CD4-positive, alpha-beta T cell treated with Interleukin-10 for 1 hour (primary cell): Measurements from ENCODE around the gene LRCH4.

Experiments used
- DNase-seq: peaks from one replicate; pipeline ENCODE4 v3.0.0-alpha.2; 2020

Gene LRCH4

DNA sequence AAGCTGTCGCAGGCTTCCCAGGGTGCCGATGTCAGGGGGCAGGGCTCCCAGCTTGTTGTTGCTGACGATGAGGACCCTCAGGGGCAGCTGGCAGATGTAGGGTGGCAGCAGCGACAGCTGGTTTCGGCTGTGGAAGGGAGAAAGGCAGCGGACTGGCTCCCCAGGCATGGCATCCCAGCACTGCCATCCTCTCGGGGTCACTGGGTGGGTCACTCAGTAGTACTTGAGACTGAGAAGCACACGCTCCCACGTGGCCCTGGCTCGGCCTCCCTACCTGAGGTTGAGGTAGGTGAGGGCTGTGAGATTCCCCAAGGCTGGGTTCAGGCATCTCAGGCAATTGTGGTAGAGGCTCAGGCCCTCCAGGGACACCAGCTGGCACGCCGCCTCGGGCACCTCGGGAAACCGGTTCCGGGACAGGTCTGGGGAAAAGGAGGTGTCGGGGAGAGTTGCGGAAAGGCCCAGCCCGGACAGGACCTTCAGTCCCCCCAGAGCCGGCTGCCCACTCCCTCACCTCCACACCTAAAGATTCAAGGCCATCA is 3.8 kb downstream of the LRCH4 start:
- no peak for DNase-seq

DNA sequence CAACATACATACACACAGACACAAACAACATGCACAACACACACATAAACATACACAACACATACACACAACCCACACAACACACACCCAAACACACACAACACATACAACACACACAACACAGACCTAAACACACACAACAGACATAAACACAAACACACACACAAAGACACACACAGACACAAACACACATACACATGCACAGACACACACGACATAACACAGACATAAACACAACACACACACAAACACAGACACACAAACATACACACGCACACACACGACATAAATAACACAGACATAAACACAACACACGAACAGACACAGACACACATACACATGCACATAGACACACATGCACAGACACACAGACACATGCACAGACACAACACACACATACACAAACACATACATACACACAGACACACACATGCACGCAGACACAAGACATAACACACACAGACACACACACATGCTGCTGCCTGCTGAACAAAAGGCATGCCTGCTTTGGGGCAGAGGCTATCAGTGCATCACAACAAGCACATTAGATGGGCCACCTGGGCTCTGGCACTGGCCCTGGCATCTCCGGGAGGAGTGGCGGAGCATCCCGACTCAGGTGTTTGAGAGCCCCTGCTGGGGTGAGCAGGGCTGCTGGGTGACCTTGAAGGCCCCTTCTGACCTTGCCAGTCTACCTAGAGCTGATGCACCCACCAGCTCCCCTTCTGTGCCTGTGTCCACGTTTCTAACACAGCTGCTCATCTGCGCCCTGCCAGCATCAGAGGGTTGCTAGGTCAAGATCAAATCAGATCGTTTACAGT is 5.3 kb downstream of the LRCH4 start:
- DNase-seq, result no peak

DNA sequence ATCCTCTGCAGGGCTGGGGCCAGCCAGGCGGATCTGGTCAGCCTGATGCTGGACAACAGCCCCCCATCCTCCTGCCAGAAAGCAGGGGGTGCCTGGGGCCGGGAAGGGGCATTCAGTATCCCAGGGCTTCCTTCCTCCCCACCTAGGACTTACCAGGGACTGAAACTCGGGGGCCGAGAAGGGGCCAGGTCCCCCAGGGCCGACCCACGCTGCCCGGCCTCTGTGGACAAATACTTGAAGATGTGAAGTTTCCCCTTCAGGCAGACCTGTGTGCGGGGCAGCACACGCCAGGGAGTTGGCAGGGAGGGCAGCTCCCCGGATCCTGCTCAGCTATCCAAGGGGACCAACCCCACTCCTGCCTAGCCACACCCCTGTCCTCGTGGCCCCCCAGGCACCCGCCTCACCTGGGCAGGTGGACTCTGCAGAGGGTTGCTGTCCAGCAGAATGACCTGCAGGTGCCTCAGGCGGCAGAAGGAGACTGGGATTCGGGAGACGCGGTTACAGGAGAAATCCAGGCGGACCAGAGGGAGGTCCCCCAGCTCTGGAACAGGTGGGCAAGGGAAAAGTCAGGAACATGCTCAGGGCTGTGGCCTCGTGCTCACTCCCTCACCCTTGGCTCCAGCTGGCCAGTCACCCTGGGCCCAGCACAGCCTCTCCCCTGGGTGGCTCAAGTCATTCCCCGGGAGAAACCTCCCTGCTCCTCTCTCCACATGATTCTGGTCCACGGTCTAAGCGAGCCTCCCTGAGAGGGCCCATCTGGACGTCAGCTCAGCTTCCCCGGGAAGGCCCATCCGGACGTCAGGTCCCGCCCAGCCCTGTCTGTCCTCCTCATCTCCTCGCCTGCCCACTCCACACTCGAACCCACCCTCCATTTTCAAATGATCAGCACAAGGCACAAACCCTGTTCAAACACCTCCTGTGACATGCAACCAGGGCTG is 7.4 kb downstream of the LRCH4 start:
- DNase-seq, result no peak

DNA sequence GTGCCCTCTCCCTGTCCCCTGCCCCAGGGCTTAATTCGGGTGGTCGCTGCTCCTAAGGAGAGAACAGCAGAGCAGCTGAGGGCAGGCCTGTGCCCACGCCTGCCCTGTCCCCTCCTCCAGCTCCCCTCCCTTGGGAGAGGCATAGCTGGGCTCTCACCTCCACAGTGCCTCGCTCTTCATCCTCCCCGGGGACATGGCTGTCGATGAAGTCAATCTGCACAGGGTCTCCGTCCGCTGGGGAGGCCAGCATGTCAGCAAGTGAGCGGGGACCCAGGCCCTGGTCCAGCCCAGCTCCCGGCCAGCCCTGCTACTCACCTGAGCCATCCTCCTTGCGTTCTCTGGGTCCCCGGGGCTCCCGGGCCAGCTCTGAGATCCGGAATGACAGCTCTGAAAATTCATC is 8.4 kb downstream of the LRCH4 start:
- no peak for DNase-seq

DNA sequence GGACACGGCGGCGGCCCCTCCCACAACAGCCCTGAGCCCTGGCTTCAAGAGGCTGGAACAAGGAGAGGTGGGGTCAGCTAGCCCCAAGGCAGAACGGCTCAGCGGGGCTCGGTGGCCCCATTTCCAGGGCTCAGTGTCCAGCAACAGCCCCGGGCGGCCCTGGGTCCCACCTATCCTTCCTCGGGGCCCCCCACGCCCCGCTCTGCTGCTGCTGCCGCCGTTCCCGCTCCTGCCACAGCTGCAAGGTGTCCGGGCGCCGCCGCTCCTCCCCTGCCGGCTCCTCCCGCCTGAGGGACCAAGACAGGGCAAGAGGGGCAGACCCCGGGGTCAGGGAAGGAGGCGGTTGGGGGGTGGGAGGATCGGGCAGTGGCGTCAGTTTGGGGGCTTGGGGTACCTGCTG is 8.8 kb downstream of the LRCH4 start:
- no peak for DNase-seq

DNA sequence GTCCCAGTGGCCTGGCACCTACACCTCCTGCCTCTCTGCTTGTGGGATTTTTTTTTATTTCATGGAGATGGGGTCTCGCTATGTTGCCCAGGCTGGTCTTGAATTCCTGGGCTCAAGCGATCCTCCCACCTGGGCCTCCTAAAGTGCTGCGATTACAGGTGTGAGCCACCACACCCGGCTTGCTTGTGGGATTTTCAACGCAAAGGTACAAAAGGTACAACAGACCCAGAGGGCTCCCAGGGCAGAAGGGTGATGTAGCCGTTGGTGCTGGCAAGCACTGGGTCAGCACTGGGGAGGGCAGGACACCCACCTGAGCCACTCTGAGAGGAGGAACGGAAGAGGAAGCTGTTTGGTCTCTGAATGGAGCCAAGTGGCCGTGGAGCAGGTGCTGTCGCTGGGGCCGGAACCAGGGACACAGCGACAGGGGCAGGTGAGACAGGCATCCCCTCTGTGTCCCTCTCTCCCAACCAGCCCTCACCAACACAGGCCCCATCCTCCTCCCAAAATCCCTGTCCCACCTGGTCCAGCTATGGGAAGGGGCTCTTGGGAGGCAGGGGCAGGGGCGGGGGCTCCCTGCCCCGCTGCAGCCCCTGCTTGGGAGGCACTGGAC is 9.4 kb downstream of the LRCH4 start:
- no peak for DNase-seq

DNA sequence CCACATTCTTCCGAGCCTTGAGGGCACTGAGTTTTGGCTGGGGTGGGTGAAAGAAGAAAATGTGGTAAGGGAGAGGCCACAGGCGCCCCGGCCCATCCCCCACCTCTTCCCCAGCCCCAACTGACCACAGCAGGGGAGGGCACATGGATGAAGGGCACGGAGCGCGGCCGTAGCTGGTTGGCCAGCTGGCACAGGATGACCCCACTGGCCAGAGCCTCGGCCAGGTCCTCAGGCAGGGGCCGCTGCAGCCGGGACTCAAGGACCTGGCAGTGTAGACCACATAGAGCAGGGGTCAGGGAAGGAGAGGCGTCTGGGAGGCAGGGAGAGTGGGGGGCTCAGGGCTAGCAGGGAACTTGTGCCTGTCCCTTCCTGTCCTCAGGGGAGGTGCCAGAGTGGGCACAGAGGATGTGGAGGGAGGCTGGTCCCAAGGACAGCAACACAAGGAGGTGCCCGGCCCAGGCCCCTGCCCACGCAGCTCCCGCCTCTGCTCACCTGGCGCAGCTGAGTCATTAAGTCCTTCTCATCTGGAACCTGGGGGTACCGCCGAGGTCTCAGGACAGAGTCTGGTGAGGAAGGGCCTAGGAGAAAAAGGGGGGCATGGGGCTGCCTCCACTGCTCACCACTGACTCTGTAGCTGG is 10.1 kb downstream of the LRCH4 start:
- no peak for DNase-seq

DNA sequence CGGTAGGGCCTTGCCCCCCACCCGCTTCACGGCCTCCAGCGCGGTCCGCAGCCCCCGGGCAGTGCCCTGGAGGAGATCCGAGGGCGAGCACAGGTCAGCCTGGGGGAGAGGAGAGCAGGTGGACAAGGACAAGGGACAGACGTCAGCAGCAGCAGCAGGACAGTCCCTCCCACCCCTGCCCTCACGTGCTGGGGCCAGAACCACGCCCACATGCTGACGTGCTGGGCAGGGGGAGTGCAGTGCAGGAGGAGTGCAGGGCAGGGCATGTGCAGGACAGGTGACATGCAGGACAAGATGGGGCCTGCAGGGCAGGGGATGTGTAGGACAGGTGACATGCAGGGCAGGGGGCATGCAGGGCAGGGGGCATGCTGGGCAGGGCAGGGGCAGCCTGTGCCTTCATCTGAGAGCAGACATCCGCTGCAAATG is 10.7 kb downstream of the LRCH4 start:
- DNase-seq, result no peak

DNA sequence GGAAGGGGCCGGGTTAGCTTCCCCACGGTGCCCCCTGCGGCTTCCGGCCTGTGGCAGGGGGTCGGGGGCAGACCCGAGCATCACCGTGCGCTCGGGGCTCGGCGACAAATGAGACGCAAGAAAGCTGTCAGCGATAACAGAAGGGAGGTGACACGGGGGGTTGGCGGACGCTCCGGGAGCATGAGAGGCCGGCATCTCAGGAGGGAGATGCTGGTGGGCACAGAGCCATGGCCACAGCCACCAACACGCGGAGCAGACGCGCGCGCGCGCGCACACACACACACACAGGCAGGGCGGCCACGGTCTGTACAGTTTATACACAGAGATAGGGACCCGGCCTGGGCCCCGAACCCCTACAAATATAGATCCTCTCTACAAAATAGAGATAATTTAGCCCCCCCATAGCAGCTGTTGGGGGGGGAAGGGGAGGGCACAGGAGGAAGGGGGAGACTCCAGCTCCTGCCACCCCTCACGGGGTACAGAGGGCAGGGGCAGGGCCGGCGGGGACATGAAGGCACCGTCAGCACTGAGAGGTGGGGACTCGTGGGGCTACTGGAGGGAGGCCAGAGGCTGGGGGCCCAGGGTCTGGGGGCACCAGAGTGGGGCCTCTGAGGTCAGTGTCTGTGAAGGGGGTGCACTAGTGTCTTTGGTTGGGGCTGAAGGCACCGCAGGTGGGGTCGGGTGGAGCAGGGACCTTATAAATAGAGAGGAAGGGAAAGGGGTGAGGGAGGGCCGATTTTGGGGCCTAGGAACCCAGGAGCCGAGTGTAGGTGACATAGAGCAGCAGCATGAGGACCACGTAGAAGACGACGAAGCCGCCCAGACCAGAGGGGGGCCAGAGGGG is 11.3 kb downstream of the LRCH4 start:
- DNase-seq, result no peak

DNA sequence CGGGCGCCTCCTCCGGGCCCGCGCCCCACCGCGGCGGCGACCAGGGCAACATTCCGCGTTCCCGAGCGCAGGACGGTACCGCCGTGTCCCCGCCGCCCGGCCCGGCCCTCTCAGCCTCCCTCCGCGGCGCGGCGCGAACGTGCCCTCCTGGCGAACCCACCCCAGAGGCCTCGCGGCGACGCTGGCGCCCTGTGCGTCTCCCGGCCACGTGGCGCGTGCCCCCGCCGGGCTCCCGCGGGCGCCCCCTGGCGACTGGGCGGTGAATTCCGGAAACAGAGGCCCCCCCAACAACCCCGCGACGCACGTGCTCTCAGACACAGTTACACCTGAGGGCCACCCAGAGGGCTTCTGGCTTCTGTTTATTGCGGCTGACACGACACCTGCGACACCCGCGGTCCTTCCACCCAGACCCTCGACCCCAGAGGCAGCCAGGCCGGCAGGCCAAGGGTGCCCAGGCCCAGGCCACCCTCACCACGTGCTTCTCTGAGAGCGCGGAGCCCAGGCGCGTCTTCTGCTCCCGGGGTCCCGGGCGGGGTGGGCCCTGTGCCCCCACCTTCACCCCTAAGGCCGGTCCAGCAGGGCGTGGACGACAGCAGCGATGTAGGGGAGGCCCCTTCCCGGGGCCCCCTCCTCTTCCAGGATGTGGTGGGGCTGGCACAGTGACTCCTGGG is 12.1 kb downstream of the LRCH4 start, which contains the start of gene SAP25:
TSS of gene SAP25 (minus strand) at position 210 of the 671 bp plus-strand sequence. CDS start at position 52, 158 bp downstream.
- DNase-seq, result no peak

DNA sequence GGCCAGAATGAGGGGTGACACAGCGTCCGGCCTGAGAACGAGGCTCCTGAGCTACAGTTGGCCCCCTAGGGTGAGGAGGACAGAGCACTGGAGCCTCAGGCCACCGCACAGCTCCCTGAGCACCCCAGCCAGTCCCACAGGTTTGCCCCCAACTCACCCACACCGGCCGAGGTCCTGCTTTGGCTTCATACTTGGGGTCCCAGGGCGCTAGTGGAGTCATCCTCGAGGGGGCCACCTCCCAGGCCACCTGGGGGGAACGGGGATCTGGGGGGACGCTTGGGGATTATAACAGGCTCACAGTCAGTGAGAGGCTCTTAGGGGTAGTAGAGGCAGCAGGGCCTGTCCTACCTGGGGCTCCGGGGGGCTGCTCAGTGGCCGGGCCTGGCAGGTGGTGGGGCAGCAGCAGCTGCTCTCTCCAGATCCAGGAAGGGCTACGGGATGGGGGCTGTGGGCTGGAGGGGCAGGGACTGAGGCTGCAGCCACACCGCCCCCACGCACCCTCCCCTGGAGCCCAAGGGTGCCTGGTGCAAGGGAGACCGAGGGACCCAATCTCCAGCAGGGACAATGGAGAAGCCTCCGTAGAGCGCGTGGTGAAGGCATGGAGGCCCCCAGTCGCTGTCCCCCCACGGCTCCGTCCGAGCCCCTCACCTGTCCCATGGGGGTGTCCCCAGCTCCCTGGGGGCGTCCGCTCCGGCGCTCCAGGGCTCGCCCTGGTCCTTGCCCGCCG is 12.8 kb downstream of the LRCH4 start:
- no peak for DNase-seq

DNA sequence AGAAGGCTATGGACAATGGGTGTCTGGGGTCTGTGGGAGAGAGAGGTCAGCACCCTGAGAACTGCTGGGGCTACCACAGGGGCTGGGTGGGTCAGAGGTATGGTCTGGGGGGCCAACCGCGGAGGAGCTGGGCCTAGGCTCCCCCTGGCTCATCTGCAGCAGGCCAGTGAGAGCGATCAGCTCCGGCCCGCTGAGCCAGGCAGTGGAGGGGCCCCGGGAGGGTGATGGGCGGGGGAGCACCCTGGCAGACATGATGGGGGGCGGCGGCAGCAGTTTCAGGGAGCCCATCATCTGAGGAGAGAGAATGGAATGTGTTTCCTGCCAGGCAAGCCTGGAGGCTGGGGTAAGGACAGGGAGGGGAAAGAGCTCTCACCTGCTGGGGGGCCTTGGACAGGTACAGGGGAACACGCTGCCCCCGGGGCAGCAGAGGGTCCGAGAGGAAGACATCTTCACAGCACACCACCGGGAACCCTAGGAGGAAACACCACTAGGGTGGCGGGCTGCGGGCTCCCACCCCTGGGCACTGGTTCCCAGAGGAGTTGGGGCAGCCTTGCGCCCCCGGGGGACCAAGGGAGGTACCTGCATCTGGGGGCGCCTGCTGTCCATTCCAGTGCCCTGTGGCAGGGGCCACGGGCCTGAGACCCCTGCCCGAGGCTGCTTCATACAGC is 13.5 kb downstream of the LRCH4 start:
- DNase-seq, result no peak

DNA sequence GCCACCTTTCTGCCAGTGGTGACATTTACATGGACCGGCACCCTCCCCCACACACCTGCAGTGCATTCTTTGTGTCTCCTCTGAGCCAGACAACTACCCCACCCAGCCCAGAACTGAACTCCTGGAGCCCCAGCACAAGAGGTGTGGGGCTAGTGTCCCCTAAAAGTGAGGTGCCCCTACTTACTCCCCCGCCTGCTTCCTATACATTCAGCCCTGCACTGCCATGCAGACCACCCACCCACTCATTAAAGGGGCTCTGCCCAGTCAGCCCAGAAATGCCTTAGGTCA is 14.2 kb downstream of the LRCH4 start:
- no peak for DNase-seq

DNA sequence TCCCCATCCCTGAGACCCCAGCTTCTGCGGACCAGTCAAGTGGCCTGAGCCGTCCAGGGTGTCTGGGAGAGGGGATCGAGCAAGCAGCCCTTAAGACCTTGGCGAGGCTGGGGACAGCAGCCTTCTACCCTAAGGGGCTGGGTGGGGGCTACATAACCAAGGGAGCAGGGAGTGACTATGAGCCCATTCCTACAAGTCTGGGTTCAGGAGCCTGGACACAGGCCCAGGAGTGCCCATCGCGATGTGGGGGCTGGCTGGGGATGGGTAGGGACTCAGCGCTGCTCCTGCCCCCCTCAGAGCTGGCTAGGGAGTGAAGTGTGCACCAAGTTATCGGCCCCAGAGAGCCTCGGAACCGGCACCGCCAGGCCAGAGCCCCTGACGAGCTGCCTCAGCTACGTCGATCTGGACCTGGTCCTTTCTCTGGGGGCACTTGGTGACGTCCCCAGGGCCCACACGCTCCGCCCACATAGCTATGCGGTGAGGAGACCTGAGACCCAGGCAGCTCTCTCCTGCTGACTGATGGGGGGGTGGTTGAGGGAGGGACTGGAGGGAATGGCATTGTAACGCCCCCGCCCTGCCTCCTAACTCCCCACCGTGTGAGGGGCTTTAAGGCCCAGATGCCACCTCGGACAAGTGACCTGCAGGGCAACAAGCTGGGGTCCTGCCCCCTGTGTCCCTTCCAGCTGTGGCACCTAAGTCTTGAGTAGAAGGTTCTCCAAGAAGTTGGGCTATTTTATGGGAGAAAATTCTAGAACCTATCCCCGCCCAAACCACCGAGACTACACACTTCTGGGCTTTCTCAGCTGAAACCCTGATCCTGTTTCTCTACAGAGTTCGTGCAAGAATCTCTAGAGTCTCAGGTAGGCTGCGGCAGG is 14.7 kb downstream of the LRCH4 start:
- DNase-seq, result no peak

DNA sequence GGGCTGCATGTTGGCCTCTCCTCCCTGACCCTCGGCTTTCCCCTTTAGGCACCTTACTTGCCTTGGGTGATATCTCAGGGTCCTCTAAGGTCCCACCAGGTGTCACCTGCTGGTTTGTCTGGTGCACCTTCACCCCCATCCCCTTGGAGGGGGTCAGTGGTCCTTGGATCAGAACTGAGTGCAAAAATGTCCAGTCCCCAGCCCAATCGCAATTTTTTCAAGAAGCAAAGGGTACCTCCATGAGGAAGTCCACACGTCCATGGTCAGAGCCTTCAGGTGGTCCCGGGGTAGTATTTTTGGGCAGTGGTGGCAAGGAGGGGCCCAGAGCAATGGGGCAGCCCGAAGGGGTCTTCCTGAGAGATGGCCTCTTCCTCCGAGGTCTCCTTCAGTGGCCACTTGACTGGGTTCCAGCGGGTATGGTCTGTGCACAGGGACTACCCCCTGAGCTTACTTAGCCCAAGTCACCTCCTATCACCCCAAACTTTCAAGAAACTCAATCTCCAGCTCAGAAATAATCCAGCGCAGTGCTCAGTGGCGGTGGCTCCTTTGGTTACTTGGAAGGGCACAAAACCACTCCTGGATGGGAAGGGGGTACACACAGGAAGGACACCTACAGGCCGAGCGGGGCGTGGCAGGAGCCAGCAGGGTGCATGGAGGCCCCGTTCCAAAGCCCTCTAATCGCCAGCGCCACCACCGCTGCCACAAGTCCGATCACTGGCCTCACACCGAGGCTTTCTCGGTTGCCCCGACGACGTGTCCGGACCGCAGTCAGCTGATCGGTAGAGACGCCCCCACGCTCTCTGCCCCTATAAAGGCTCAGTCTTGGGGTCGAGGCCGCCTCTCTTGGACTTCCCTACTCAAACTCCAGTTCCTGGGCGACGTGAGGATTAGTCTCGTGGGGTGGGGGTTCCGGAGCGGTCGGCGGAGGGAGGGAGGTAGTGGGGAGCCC is 16.8 kb downstream of the LRCH4 start:
- peak; percentile 57 for DNase-seq

DNA sequence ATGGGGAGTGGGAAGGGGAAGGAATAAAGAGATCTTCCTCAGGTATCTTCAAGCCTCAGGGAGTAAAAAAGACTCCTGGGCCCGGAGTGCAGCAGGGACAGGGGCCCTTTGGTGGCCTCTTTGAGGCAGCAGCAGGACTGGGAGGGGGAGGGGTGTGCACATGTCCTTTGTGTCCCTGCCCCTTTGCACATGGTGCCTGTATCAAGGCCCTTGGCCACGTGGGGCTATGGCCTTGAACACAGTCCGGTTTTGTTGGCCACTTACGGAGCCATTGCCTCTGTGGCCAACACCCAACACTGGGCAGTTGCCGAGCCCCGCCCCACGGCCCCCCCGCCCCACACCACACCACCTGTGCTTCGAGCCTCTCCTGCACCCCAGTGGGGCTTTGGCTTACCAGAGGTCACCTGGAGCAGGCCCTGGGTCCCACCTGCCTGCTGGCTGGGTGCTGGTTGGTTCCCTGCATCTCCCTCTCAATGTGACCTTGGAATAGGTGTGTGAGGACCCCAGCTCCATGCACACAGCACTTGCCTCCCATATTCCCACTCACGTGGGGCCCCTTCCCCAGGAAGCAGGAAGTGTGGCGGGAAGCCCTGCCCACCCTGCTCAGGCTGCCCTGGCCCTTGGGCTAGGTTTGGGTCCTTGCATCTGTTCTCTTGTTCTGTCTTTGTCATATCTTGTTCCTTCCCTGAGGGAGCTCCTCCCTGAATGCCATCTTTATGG is 17.6 kb downstream of the LRCH4 start:
- no peak for DNase-seq

DNA sequence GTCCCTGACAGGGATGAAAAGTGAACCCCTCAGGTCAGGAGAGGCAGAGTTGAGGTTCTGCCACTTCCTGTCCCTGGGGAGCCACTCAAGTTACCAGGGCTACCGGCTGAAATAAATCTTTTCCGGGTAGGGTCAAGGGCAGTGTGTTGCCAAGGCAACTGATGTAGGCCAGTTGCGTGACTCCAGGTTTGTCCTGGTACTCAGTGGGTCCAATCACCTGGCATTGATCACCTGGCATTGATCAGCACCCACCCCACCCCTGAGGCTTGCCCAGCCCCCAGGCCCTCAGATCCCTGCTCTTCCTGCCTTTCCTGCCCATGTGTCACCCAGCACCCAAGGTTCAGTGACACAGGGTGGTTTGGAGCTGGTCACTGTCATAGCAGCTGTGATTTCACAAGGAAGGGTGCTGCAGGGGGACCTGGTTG is 18.2 kb downstream of the LRCH4 start:
- no peak for DNase-seq
